Testis (tissue), 3 donors: ENCODE data around the gene RARG. TPM values are rescaled to one million over a fixed set of nuclear protein-coding genes. Genes with fewer than 3 reads are reported as not detected.

Source experiments
- DNase-seq: peaks from one replicate; pipeline ENCODE4 v3.0.0-alpha.2; 2019
- H3K27ac ChIP-seq, 2 donors: fragments of 200-600 bp; sonication (generic); one replicate each; pipeline ENCODE4 v1.5.1; 2019
- H3K27me3 ChIP-seq: fragments of 200-600 bp; sonication (generic); one replicate; pipeline ENCODE4 v1.5.1; 2019
- H3K36me3 ChIP-seq: fragments of 200-600 bp; sonication (generic); one replicate; pipeline ENCODE4 v1.5.1; 2017; ENCODE audit warnings: low read depth; ENCODE audit errors: missing control alignments
- H3K4me1 ChIP-seq: fragments of 200-600 bp; sonication (generic); one replicate; pipeline ENCODE4 v1.5.1; 2019
- H3K4me3 ChIP-seq, 2 donors: fragments of 200-600 bp; sonication (generic); one replicate each; pipeline ENCODE4 v1.5.1; 2017 to 2019
- H3K9me3 ChIP-seq: fragments of 200-600 bp; sonication (generic); one replicate; pipeline ENCODE4 v1.5.1; 2017
- POLR2A ChIP-seq: fragments of 450-650 bp; IDR thresholded peaks from one replicate; pipeline ENCODE4 v1.6.1; 2017; ENCODE audit warnings: antibody characterized with exemption, mild to moderate bottlenecking, moderate library complexity
- WGBS, 2 donors: methylation state at CpG; one replicate each; pipeline ENCODE4 v1.1.5; 2018; 5-methylcytosine and 5-hydroxymethylcytosine counted together
- intact Hi-C: fragments of 100-400 bp; cut with DNase I; formaldehyde crosslinking; loops from one replicate; pipeline ENCODE4 v1.15.1; 2023; ENCODE audit warnings: low total_unique reads
- polyA plus RNA-seq: library from polyadenylated mRNA; stranded (reverse); fragments of 350-450 nt; fragmentation: Illumina TruSeq; extraction: RNeasy Lipid Tissue Mini Kit (QIAGEN cat#74804); gene quantifications from one replicate; pipeline ENCODE4 v1.2.3, GENCODE V29; 2014; ENCODE audit warnings: low read depth, low replicate concordance; ENCODE audit not compliant: insufficient read depth
- total RNA-seq, 2 donors: library from RNA; depleted of rRNA; stranded (reverse); fragments of >200 nt; gene quantifications; one replicate each; pipeline ENCODE4 v1.2.3, GENCODE V29; 2016
- TF ChIP-seq, protein P1 (sequence below), 3 experiments: fragments of 450-650 bp in 2 of 3; fragments of 200-600 bp in 1 of 3; sonication (generic) in 1 of 3; IDR thresholded peaks; one replicate each; pipeline ENCODE4 v1.5.1; 2016 to 2019; ENCODE audit warnings: antibody characterized with exemption in 3 of 3, mild to moderate bottlenecking in 2 of 3, moderate library complexity in 1 of 3

The RARG gene
- total and polyA plus RNA-seq, 3 donors from 2014 or later: 12.1 to 13.6 (median 12.5) TPM

DNA sequence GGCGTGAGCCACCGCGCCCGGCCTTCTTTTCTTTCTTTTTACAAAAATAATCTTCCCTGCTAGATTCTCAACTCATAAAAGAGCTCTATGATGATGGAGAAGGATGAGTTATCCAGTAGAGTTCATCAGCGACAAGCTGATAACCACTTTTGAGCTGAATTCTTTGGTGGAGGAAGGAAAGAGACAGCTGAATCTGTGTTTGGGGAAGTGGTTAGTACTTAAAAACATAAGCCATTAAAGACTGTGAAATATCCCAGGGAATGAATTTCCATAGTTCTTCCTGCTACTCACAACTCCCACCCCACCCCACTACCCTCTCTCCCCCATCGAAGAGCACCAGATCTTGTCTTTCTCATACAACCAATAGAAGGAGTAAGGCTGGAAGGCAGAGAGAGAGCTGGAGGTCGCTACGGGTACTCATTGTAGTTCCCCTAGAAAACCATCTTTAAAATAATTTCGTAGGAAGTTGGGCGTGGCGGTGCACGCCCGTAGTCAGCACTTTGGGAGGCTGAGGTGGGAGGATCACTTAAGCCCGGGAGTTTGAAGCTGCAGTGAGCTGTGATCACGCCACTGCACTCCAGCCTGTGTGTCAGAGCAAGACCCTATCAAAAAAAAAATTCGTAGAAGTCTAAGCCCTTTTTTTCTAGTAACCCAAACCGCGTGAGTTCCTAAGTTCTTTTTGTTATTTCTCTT lies 35.4 kb upstream of the RARG start:
- WGBS, 2 donors: 36 to 43% methylated on average over 18 of the region's 18 CpGs
- no peak for TF ChIP-seq POLR2A
- TF ChIP-seq, protein P1, sequence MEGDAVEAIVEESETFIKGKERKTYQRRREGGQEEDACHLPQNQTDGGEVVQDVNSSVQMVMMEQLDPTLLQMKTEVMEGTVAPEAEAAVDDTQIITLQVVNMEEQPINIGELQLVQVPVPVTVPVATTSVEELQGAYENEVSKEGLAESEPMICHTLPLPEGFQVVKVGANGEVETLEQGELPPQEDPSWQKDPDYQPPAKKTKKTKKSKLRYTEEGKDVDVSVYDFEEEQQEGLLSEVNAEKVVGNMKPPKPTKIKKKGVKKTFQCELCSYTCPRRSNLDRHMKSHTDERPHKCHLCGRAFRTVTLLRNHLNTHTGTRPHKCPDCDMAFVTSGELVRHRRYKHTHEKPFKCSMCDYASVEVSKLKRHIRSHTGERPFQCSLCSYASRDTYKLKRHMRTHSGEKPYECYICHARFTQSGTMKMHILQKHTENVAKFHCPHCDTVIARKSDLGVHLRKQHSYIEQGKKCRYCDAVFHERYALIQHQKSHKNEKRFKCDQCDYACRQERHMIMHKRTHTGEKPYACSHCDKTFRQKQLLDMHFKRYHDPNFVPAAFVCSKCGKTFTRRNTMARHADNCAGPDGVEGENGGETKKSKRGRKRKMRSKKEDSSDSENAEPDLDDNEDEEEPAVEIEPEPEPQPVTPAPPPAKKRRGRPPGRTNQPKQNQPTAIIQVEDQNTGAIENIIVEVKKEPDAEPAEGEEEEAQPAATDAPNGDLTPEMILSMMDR (IDR thresholded peaks at IDR 0.05): no peak
- Histone ChIP-seq H3K27ac (peak overlapping the region; percentile 21 to 28), H3K9me3 (no peaks in the 10 kb centered on the region), H3K36me3 (no peaks in the 10 kb centered on the region), H3K4me3 (peak overlapping the region; percentile 59 to 68), H3K27me3 (no peaks in the 10 kb centered on the region), H3K4me1 (peaks cover 5% of the 10 kb centered on the region)
- intact Hi-C loops: no loop called here
- DNase-seq: no peak

DNA sequence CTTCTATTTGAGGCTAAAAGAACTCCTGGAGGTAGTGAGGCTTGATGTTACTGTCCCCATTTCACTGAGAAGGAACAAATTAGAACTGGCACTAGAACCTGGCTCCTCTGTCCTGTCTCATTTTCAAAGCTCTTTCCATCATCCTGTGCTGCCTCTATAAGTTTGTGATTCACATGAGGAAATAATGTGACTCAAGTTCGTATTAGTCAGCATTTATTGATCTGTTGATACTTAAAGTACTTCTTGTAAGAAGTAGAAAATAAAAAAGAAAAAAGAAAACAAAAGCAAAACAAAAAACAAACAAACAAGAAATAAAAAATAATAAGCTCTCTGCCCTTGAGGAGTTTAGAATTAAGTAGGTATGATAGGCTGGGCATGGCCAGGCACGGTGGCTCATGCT lies 33.8 kb upstream of the RARG start:
- TF ChIP-seq POLR2A: no peak
- TF ChIP-seq, protein P1 (IDR thresholded peaks at IDR 0.05): no peak
- intact Hi-C loops: no loop called here
- H3K27me3 ChIP-seq: no peaks in the 10 kb centered on the region
- no peak overlapping the region for H3K27ac ChIP-seq
- H3K9me3 ChIP-seq: no peaks in the 10 kb centered on the region
- 78 to 91% methylated on average over 2 of the region's 2 CpGs for WGBS, 2 donors
- H3K4me1 ChIP-seq: peaks cover 5% of the 10 kb centered on the region
- no peak overlapping the region for H3K4me3 ChIP-seq
- DNase-seq: no peak
- no peaks in the 10 kb centered on the region for H3K36me3 ChIP-seq

DNA sequence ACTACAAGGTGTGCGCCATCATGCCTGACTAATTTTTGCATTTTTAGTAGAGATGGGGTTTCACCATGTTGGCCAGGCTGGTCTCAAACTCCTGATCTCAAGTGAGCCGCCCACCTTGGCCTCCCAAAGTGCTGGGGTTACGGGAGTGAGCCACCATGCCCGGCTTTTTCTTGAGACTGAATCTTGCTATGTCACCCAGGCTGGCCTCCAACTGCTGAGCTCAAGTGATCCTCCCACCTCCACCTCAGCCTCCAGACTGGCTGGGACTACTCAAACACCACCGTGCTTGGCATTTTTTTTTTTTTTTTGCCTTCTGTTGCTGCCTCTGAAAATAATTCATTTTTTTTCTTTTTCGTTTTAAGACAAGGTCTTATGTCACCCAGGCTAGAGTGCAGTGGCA lies 27.9 kb upstream of the RARG start:
- Histone ChIP-seq H3K4me3 (no peak overlapping the region), H3K36me3 (no peaks in the 10 kb centered on the region), H3K27ac (no peak overlapping the region), H3K9me3 (no peaks in the 10 kb centered on the region), H3K4me1 (no peaks in the 10 kb centered on the region), H3K27me3 (no peaks in the 10 kb centered on the region)
- no peak for TF ChIP-seq POLR2A
- TF ChIP-seq, protein P1 (IDR thresholded peaks at IDR 0.05): no peak
- 90 to 91% methylated on average over 6 of the region's 6 CpGs for WGBS, 2 donors
- intact Hi-C loops: no loop called here
- no peak for DNase-seq

DNA sequence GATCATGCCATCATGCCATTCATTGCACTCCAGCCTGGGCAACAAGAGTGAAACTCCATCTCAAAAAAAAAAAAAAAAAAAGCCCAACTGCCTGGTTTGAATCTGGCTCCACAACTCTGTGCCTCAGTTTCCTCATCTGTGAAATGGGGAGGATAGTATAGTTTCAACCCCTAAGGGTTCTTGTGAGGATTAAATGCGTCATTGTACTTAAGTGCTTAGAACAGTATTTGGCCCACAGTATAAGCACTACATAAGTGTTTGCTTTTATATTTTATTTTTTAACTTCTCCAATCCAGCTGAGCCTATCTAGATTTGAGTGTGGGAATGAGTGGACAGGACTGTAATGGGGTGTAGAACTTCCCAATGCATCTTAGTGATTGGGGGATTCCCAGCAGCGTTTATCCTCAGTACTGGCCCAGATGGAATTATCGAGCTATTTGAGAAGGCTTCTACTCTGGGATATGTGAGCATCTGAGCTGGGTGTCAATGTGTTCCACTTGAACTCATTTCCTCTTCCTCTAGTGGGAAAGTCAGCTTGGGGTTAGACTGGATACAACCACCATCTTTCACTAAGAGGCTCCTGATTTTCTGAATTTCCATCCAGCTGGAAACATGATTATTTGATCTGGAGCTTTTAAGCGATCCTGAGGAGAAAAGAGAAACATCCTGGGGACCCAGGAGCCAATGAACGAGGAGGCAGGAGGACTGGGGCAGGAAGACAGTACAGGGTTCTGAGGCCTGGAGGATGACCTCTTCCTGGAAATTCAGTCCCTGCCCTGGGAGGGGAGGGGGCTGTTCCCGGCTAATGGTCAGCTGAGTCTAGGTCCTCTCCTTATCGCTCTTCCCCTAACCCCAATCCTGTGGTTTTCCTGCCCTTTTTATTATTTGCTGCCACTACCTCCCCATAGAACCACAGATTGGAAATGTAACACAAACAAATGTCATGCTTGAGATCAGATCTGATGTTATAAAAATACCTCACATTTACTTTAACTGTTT lies 26.8 kb upstream of the RARG start:
- H3K36me3 ChIP-seq: no peaks in the 10 kb centered on the region
- TF ChIP-seq, protein P1 (IDR thresholded peaks at IDR 0.05): no peak
- TF ChIP-seq POLR2A: no peak
- H3K27ac ChIP-seq: no peak overlapping the region

More for the DNA sequence above, 26.8 kb upstream of the RARG start:
- no peaks in the 10 kb centered on the region for H3K27me3 ChIP-seq
- intact Hi-C loops: no loop called here
- DNase-seq: no peak
- H3K4me3 ChIP-seq: no peak overlapping the region
- no peaks in the 10 kb centered on the region for H3K4me1 ChIP-seq
- no peaks in the 10 kb centered on the region for H3K9me3 ChIP-seq
- WGBS, 2 donors: 65 to 72% methylated on average over 7 of the region's 7 CpGs
